Omental fat pad (tissue), 4 donors: Measurements from ENCODE around the gene CBX3. TPM values are rescaled to one million over a fixed set of nuclear protein-coding genes. Genes with fewer than 3 reads are reported as not detected.

Experiments
- ATAC-seq: fragments of 150-250 bp; one replicate; pipeline ENCODE4 v1.9.1; 2016; ENCODE audit warnings: mild to moderate bottlenecking, moderate library complexity; ENCODE audit not compliant: low FRiP score
- DNase-seq: peaks from one replicate; pipeline ENCODE4 v3.0.0-alpha.2; 2019; ENCODE audit warnings: low spot score
- total RNA-seq, 4 donors: library from RNA; depleted of rRNA; stranded (reverse); fragments of >200 nt; gene quantifications; one replicate each; pipeline ENCODE4 v1.1.0, GENCODE V29; 2016
- TF ChIP-seq, protein P1 (sequence below), 3 donors: fragments of 450-650 bp; IDR thresholded peaks; one replicate each; pipeline ENCODE4 v1.5.1; 2016 to 2017; ENCODE audit warnings: antibody characterized with exemption in 3 of 3, mild to moderate bottlenecking in 3 of 3, moderate library complexity in 2 of 3

Gene CBX3
- total RNA-seq, 4 donors from 2014 or later = 60.1 to 111 (median 87.4) TPM

DNA sequence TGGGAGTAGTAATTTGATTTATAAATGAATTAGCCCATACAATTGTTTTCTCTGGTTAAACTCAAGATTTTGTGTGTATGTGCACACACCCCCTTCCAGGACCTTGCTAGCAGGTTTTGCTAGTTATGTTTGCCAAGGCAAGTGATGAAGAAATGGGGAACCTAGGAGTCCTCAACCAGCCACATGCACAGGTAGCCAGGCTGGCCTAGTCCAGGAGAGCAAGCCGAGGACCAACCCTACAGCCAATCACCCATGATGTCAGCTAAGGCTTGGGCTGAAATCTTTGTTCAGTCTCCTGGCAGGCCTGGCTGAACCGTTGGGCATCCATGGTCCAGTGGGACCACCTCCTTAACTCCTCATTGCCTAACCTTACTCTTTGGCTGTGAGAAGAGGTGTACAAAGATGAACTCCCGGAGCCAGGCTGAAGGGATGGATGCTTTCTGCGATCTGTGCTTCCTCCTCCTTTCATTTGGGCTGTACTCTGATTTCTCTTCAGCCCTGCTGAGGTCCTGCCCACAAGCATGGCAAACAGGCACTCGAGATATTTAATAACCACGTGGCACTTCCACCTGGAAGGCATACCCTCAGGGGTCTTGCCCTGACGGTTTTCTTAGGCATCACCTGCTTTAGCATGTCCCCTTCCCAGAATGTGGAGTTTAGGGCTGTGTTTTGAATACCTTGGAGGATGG lies 23.1 kb upstream of the CBX3 start:
- ATAC-seq = no peak
- TF ChIP-seq, protein P1, sequence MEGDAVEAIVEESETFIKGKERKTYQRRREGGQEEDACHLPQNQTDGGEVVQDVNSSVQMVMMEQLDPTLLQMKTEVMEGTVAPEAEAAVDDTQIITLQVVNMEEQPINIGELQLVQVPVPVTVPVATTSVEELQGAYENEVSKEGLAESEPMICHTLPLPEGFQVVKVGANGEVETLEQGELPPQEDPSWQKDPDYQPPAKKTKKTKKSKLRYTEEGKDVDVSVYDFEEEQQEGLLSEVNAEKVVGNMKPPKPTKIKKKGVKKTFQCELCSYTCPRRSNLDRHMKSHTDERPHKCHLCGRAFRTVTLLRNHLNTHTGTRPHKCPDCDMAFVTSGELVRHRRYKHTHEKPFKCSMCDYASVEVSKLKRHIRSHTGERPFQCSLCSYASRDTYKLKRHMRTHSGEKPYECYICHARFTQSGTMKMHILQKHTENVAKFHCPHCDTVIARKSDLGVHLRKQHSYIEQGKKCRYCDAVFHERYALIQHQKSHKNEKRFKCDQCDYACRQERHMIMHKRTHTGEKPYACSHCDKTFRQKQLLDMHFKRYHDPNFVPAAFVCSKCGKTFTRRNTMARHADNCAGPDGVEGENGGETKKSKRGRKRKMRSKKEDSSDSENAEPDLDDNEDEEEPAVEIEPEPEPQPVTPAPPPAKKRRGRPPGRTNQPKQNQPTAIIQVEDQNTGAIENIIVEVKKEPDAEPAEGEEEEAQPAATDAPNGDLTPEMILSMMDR (IDR thresholded peaks at IDR 0.05) = no peak
- no peak for DNase-seq

DNA sequence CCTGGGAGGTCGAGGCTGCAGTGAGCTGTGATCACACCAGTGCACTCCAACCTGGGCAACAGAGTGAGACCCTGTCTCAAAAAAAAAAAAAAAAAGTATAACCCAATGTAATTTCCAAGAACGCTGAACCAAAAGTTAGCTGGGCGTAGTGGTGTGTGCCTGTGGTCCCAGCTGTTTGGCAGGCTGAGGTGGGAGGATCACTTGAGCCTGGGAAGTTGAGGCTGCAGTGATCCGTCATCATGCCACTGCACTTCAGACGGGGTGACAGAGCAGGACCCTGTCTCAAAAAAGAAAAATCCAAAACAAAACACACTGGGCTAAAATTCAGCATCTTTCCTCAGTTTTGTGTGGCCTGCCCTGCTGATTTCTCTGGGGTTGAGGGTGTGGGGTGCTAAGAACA lies 22.1 kb upstream of the CBX3 start:
- no peak for DNase-seq
- TF ChIP-seq, protein P1 (IDR thresholded peaks at IDR 0.05) = no peak
- ATAC-seq = no peak

DNA sequence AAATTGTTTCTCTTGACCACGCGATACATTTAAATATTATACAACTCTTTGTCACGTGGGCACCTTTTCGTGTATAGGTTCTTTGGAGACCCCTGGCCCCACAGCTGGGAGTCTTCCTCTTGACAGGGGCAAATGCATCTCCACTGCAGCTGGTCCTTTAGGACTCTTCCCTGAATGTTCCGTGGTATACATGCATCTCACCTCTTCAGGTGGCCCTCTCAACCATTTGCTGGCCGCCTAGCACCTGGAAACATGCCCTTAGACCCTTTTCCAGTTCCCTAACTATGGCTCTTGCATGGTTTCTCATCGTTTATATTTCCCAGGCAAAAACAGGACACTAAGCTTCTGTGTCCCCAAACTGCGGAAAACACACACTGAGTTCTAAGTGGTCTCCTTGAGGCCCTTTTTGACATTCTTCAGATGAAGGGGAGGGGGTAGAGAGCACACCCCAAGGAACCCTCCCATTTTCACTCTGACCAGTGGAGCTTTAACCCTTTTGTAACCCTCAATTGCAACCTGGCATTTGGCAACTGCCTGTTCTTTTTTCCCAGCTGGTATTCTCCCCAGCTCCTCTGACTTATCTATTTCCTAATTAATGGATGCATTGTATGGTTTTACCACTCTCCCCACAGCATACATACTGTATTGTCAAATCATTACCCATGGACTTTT lies 21.6 kb upstream of the CBX3 start:
- no peak for DNase-seq
- no peak for ATAC-seq
- TF ChIP-seq, protein P1 (IDR thresholded peaks at IDR 0.05) = no peak

DNA sequence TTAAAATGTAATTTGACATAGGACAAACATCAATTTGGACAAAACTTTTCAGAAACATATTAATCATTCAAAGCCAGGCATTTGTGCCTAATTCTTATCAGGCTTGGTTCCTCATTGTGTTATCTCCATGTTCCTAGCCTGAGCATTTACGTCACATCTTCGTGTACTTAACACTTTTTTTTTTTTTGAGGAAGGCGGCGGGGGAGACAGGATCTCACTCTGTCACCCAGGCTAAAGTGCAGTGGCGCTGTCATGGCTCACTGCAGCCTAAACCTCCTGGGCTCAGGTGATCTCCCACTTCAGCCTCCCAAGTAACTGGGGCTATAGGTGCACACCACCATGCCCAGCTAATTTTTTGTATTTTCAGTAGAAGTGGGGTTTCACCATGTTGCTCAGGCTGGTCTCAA lies 20.8 kb upstream of the CBX3 start:
- ATAC-seq = no peak
- TF ChIP-seq, protein P1 (IDR thresholded peaks at IDR 0.05) = no peak

DNA sequence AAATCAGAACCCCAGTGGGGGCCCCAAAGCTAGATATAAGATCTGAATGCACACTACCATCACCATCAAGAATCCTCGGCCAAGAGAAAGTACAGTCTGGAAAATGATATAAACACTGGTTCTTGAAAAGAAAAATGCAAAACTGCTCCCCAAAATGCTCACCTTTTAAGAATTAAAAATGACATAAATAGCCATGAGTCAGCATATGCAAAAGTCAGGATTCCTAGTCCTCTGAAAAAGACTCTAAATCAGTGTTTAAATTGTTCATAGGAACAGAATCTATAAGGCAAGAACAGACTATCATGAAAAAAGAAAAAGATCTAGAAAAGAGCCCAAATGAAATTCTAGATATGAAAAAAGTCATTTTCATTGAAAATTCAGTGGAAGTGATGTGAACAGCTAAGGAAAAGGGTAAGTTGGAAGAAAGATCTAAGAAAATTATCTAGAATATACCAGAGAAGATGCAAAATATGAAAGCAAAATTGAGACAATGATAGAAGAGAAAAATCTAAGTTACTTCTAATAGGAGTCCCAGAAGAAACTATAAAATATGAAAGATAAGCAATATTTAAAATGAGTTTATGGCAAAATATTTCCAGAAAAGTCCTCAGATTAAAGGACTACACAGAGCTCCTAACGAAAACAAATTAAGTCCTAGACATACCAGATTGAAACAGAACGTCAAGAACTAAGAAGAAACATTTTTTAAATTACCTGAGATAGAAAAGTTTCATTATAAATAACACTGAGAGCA lies 19.9 kb upstream of the CBX3 start:
- no peak for ATAC-seq
- TF ChIP-seq, protein P1 (IDR thresholded peaks at IDR 0.05) = no peak
- DNase-seq = no peak

More for the DNA sequence above, 20.8 kb upstream of the CBX3 start:
- no peak for DNase-seq

DNA sequence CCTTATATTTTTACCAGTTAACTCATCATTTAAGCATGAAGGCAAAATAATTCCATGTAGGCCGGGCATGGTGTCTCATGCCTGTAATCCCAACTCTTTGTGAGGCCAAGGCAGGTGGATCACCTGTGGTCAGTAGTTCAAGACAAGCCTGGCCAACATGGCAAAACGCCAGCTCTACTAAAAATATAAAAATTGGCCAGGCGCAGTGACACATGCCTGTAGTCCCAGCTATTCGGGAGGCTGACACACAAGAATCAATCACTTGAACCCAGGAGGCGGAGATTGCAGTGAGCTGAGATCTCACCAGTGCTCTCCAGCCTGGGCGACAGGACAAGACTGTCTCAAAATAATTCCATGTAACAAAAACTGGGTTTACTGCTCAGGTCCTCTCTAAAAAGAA lies 19.3 kb upstream of the CBX3 start:
- ATAC-seq = no peak
- TF ChIP-seq, protein P1 (IDR thresholded peaks at IDR 0.05) = no peak

More for the DNA sequence above, 19.3 kb upstream of the CBX3 start:
- no peak for DNase-seq
